Ishikawa (cell line): ENCODE data around the gene PLCD3.

ENCODE experiments used
- CEBPB ChIP-seq: IDR thresholded peaks from 2 replicates; pipeline ENCODE4 v1.6.1; 2012
- CREB1 ChIP-seq: IDR thresholded peaks from 2 replicates; pipeline ENCODE4 v1.6.1; 2012; ENCODE audit warnings: low read depth
- EGR1 ChIP-seq: IDR thresholded peaks from 2 replicates; pipeline ENCODE4 v1.6.1; 2012
- EP300 ChIP-seq: IDR thresholded peaks from 2 replicates; pipeline ENCODE4 v1.6.1; 2012; ENCODE audit warnings: borderline replicate concordance
- FOXM1 ChIP-seq: IDR thresholded peaks from 2 replicates; pipeline ENCODE4 v1.6.1; 2012; ENCODE audit warnings: low read depth, borderline replicate concordance
- NFIC ChIP-seq: IDR thresholded peaks from 2 replicates; pipeline ENCODE4 v1.6.1; 2012
- RAD21 ChIP-seq: IDR thresholded peaks from 2 replicates; pipeline ENCODE4 v1.6.1; 2012; ENCODE audit warnings: low read depth
- REST ChIP-seq: IDR thresholded peaks from 2 replicates; pipeline ENCODE4 v1.6.1; 2012; ENCODE audit warnings: low read depth, mild to moderate bottlenecking
- TAF1 ChIP-seq: IDR thresholded peaks from 2 replicates; pipeline ENCODE4 v1.6.1; 2012; ENCODE audit warnings: low read depth, mild to moderate bottlenecking
- TCF12 ChIP-seq: IDR thresholded peaks from 2 replicates; pipeline ENCODE4 v1.6.1; 2012; ENCODE audit warnings: low read depth
- TEAD4 ChIP-seq: IDR thresholded peaks from 2 replicates; pipeline ENCODE4 v1.6.1; 2012
- YY1 ChIP-seq: IDR thresholded peaks from 2 replicates; pipeline ENCODE4 v1.6.1; 2012; ENCODE audit warnings: low read depth
- ZBTB7A ChIP-seq: IDR thresholded peaks from 2 replicates; pipeline ENCODE4 v1.6.1; 2012; ENCODE audit warnings: low read depth
- TF ChIP-seq, protein P1 (sequence below): IDR thresholded peaks from 2 replicates; pipeline ENCODE4 v1.6.1; 2012
- TF ChIP-seq, protein P2 (sequence below): IDR thresholded peaks from 2 replicates; pipeline ENCODE4 v1.6.1; 2012

The PLCD3 gene

DNA sequence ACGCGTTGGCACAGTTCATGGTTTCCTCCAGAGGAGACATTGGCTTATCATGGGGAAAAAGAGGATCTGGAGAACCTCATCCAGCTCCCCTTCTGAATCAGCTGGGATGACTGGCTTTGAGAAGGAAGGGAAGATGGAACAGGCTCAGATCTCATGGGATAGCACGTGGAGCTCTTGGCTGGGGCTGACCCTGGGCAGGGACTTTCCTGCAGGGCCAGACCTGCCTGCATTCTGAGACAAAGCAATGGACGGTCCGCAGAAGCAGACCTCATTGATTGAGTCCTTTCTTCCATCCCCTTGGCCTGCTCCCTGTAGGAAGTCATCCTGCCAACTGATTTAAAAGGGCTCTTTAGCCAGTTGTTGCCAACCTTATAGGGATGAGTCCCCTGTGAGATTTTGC is 26.2 kb downstream of the PLCD3 start:
- no peak for TF ChIP-seq FOXM1
- TF ChIP-seq TAF1, result no peak
- no peak for TF ChIP-seq CEBPB
- no peak for TF ChIP-seq RAD21
- TF ChIP-seq EP300, result no peak
- TF ChIP-seq TEAD4, result no peak
- TF ChIP-seq, protein P1, sequence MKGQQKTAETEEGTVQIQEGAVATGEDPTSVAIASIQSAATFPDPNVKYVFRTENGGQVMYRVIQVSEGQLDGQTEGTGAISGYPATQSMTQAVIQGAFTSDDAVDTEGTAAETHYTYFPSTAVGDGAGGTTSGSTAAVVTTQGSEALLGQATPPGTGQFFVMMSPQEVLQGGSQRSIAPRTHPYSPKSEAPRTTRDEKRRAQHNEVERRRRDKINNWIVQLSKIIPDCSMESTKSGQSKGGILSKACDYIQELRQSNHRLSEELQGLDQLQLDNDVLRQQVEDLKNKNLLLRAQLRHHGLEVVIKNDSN, result no peak
- TF ChIP-seq, protein P2, sequence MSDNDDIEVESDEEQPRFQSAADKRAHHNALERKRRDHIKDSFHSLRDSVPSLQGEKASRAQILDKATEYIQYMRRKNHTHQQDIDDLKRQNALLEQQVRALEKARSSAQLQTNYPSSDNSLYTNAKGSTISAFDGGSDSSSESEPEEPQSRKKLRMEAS, result no peak
- TF ChIP-seq NFIC, result no peak
- TF ChIP-seq EGR1, result no peak
- no peak for TF ChIP-seq CREB1
- no peak for TF ChIP-seq ZBTB7A
- TF ChIP-seq YY1, result no peak
- TF ChIP-seq REST, result no peak
- no peak for TF ChIP-seq TCF12

DNA sequence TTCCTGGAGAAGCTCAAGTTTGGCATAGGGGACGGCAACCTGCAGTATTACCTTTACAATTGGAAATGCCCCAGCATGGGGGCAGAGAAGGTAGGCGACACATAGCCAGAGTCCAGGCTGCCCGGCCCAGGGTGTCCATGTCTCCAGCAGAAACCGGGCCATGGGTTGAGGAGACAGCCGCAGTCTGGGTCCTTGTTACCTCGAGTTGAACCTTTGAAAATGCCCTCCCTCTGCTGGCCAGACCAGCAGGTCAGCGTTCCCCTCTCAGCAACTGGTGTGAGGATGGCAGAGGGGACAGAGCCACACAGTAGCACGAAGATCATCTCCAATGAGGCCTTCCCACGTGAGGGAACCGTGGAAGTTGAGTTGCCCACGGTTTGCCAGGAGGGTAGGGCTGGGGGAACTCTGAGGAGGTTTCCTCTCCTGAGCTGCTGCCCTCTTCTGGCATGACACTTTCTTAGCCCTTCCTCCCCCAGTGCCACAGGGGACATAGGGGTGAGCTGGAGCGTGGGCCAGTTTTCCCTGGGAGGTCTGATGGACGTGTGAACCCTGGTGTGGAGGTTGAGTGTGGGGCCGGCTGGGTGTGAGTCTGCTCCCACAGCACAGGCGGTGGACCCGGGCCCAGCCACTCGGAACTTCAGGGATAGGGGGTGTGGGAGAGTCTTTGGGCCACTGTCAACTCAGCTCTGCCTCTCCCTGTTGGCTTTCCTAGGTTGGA is 27.2 kb downstream of the PLCD3 start:
- TF ChIP-seq FOXM1 (no peak), RAD21 (no peak), ZBTB7A (no peak), TAF1 (no peak)
- TF ChIP-seq, protein P1, result no peak
- TF ChIP-seq, protein P2, result no peak

DNA sequence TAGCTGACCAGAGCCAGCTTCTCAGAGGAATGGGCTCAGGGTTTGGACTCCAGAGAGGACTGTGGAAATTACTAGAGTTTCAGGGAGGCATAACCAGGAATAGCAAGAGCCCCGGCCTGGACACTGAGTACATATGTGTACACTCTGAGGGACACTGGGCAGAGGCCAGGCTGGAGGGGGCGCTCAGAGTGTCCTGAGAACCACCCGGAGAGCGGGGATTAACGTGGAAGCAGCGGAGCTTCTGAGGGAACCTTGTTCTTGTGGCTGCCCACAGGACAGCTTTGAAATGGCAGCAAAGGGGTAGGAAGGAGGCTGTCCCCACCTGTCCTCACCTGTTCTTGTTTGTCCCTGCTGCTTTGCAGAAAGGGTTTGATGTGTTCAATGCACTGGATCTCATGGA is 27.8 kb downstream of the PLCD3 start:
- no peak for TF ChIP-seq YY1
- TF ChIP-seq NFIC, result no peak
- TF ChIP-seq EP300, result no peak
- TF ChIP-seq, protein P2, result no peak

DNA sequence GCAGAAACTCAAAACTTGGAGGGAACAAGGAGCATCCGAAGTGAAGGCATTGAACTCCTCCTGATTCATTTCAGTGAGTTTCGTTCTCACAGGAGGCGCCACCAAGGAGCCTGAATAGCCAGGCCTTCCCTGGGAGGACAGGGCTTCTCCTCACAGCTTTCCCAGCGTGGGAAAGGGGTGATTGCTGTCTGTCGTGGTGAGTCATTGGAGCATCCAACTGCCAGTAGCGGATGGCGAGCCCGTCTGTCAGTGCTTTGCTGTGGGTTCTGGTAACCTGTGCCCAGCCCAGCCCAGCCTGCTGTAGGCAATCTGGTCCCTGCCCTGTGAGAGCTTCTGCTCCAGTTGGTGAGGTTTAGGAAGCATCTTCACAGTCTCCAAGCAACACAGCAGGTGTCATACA is 28.3 kb downstream of the PLCD3 start:
- TF ChIP-seq, protein P2, result no peak
- TF ChIP-seq TEAD4, result no peak
- no peak for TF ChIP-seq ZBTB7A
- no peak for TF ChIP-seq CREB1
- TF ChIP-seq, protein P1, result no peak
- no peak for TF ChIP-seq TAF1
- TF ChIP-seq RAD21, result no peak
- TF ChIP-seq YY1, result no peak
- TF ChIP-seq FOXM1, result no peak
- TF ChIP-seq REST, result no peak
- TF ChIP-seq CEBPB, result no peak

DNA sequence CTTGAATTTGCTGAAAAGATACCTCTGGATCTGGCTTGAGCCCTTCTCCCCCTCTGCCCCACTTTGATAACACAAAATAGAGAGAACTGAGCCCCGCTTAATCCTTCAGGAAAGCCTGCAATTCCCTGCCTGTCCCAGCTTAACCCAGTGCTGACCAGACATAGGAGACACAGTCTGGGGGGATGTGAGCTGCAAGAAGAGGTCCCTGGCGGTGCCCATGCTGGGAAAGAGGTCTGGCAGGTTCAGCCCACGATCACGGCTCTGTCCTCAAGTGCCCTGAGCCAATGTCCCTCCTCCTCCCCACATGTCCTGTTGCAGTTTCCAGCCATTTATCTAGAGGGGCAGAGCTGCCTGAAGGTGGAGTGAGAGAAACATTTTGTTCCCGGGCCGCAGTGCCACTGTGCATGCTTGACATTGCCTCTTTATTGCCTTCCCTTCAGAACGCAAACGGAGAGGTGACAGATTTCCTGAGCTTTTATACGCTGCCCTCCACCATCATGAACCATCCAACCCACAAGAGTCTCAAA is 29.0 kb downstream of the PLCD3 start:
- TF ChIP-seq YY1 (no peak), TEAD4 (no peak)

DNA sequence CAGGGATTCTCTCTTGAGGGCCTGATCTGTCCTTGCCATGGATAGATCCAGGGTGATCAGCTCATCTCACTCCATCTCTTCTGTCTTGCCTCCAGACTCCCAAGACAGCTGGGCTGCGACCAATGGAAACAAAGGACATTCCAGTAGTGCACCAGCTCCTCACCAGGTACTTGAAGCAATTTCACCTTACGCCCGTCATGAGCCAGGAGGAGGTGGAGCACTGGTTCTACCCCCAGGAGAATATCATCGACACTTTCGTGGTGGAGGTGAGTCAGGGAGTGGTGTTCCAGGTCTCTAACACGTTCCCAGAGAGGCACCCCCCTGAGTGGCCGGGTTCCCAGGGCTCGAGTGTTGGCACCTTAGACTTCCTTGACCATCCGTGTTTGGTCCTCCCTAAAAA is 29.5 kb downstream of the PLCD3 start:
- TF ChIP-seq, protein P2, result no peak
- TF ChIP-seq TAF1 (no peak), CREB1 (no peak), CEBPB (no peak), RAD21 (no peak), EGR1 (no peak), ZBTB7A (no peak), EP300 (no peak), TEAD4 (no peak), YY1 (no peak), REST (no peak), NFIC (no peak)
- TF ChIP-seq, protein P1, result no peak
